ENCODE results near the gene ZNF892. TPM values are rescaled to one million over a fixed set of nuclear protein-coding genes. Genes with fewer than 3 reads are reported as not detected.
A peak's percentile ranks its signal among the peaks of the same experiment; 100 is the strongest.

Gene ZNF892
- polyA plus RNA-seq (1.5 to 1.6 TPM (median 1.6 TPM) in 3 replicates), polyA minus RNA-seq (0.33 to 6.2 TPM (median 5.8 TPM) in 3 replicates)
- polyA plus RNA-seq (2011; ENCODE audit: low read depth) = not detected
- 0.52 and 1.3 TPM in 2 replicates for polyA plus RNA-seq (2011; cell fraction: cytosol; rRNA removed)
- 2.8 and 3.3 TPM in 2 replicates for polyA plus RNA-seq (2011; cell fraction: nucleus; rRNA removed)
- 0.23 and 0.99 TPM in 2 replicates for polyA plus RNA-seq (2012; ENCODE audit: low replicate concordance)
- polyA minus RNA-seq (2011; cell fraction: cytosol; rRNA and poly(A)+ RNA removed) = 4.8 TPM
- 6.6 and 9.1 TPM in 2 replicates for polyA minus RNA-seq (2011; cell fraction: nucleus; rRNA and poly(A)+ RNA removed)

GRCh38 chr2:95207111-95207961 lies at the start of gene ZNF892:
ZNF892 (plus strand) TSS chr2:95207521; CDS start chr2:95207816, 295 bp downstream.
- Histone ChIP-seq H3K27ac (ENCODE audit: control insufficient read depth, insufficient read depth, low read length) (peak within 1 kb of the TSS; percentile 75), H3K4me3 (ENCODE audit: control insufficient read depth in 2 of 3, extremely low read depth in 1 of 3, insufficient read depth in 2 of 3, low read depth in 1 of 3, low read length in 3 of 3) (peak within 1 kb of the TSS; percentile 65 to 81 (median 77)), H3K4me1 (ENCODE audit: control insufficient read depth, extremely low read depth, insufficient read depth, low read length) (peaks cover 9% of the 10 kb centered on the region), H3K36me3 (ENCODE audit: control insufficient read depth in 2 of 2, extremely low read depth in 1 of 2, insufficient read depth in 2 of 2, low read length in 2 of 2) (peaks cover 0 to 5% of the 10 kb centered on the region in 2 experiments), H3K9me1 (ENCODE audit: control insufficient read depth, extremely low read depth, insufficient read depth, low read length) (no peaks in the 10 kb centered on the region), H3K9ac (ENCODE audit: control insufficient read depth, extremely low read depth, insufficient read depth, low read length) (peak within 1 kb of the TSS; percentile 75), H3K9me3 (ENCODE audit: control insufficient read depth, low read depth, low read length) (peaks cover 23% of the 10 kb centered on the region), H3K27me3 (ENCODE audit: control insufficient read depth, extremely low read depth, insufficient read depth, low read length) (no peaks in the 10 kb centered on the region), H3K79me2 (ENCODE audit: control insufficient read depth, insufficient read depth, low read length) (no peaks in the 10 kb centered on the region), H4K20me1 (ENCODE audit: control insufficient read depth, extremely low read depth, insufficient read depth, low read length) (no peaks in the 10 kb centered on the region), H2AFZ (ENCODE audit: control insufficient read depth, low read length) (peak within 1 kb of the TSS; percentile 92), H3K4me2 (ENCODE audit: control insufficient read depth, extremely low read depth, insufficient read depth, low read depth, low read length) (peak within 1 kb of the TSS; percentile 85)
- no peak for FAIRE-seq
- DNase-seq (ENCODE audit: low read depth, low spot score) = peak; percentile 54
- dilution Hi-C loops (cut with MboI; ENCODE audit: extremely low pct_ligation_motif_present, low sequenced_read_pairs) = no loop called here
- TF ChIP-seq EZH2 (IDR thresholded peaks at IDR 0.05; ENCODE audit: low read length) = no peak
- TF ChIP-seq, protein P1, sequence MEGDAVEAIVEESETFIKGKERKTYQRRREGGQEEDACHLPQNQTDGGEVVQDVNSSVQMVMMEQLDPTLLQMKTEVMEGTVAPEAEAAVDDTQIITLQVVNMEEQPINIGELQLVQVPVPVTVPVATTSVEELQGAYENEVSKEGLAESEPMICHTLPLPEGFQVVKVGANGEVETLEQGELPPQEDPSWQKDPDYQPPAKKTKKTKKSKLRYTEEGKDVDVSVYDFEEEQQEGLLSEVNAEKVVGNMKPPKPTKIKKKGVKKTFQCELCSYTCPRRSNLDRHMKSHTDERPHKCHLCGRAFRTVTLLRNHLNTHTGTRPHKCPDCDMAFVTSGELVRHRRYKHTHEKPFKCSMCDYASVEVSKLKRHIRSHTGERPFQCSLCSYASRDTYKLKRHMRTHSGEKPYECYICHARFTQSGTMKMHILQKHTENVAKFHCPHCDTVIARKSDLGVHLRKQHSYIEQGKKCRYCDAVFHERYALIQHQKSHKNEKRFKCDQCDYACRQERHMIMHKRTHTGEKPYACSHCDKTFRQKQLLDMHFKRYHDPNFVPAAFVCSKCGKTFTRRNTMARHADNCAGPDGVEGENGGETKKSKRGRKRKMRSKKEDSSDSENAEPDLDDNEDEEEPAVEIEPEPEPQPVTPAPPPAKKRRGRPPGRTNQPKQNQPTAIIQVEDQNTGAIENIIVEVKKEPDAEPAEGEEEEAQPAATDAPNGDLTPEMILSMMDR (optimal IDR thresholded peaks at IDR 0.05 in 1 of 3, IDR thresholded peaks at IDR 0.05 in 1 of 3, conservative IDR thresholded peaks at IDR 0.05 in 1 of 3; ENCODE audit: extremely low read depth in 1 of 3, insufficient read depth in 2 of 3, low read length in 3 of 3) = peak; percentile 30 to 73 (median 39)

GRCh38 chr2:95158441-95158840 lies 48.9 kb upstream of the ZNF892 start:
- Histone ChIP-seq H3K36me3 (ENCODE audit: control insufficient read depth in 2 of 2, extremely low read depth in 1 of 2, insufficient read depth in 2 of 2, low read length in 2 of 2) (peaks cover 16 to 18% of the 10 kb centered on the region in 2 experiments), H3K9ac (ENCODE audit: control insufficient read depth, extremely low read depth, insufficient read depth, low read length) (peak overlapping the region; percentile 79), H3K9me1 (ENCODE audit: control insufficient read depth, extremely low read depth, insufficient read depth, low read length) (peaks cover 2% of the 10 kb centered on the region), H3K4me1 (ENCODE audit: control insufficient read depth, extremely low read depth, insufficient read depth, low read length) (peaks cover 7% of the 10 kb centered on the region), H3K27me3 (ENCODE audit: control insufficient read depth, extremely low read depth, insufficient read depth, low read length) (no peaks in the 10 kb centered on the region), H4K20me1 (ENCODE audit: control insufficient read depth, extremely low read depth, insufficient read depth, low read length) (no peaks in the 10 kb centered on the region), H3K4me2 (ENCODE audit: control insufficient read depth, extremely low read depth, insufficient read depth, low read depth, low read length) (peak overlapping the region; percentile 86), H3K79me2 (ENCODE audit: control insufficient read depth, insufficient read depth, low read length) (peaks cover 2% of the 10 kb centered on the region), H3K9me3 (ENCODE audit: control insufficient read depth, low read depth, low read length) (no peaks in the 10 kb centered on the region), H3K4me3 (ENCODE audit: control insufficient read depth in 2 of 3, extremely low read depth in 1 of 3, insufficient read depth in 2 of 3, low read depth in 1 of 3, low read length in 3 of 3) (peak overlapping the region; percentile 56 to 74 (median 71)), H3K27ac (ENCODE audit: control insufficient read depth, insufficient read depth, low read length) (peak overlapping the region; percentile 11), H2AFZ (ENCODE audit: control insufficient read depth, low read length) (peak overlapping the region; percentile 90)
- TF ChIP-seq, protein P1 (optimal IDR thresholded peaks at IDR 0.05 in 1 of 3, IDR thresholded peaks at IDR 0.05 in 1 of 3, conservative IDR thresholded peaks at IDR 0.05 in 1 of 3; ENCODE audit: extremely low read depth in 1 of 3, insufficient read depth in 2 of 3, low read length in 3 of 3) = no peak
- no peak for TF ChIP-seq EZH2 (IDR thresholded peaks at IDR 0.05; ENCODE audit: low read length)
- no peak for FAIRE-seq
- dilution Hi-C loops (cut with MboI; ENCODE audit: extremely low pct_ligation_motif_present, low sequenced_read_pairs) = no loop called here
- DNase-seq (ENCODE audit: low read depth, low spot score) = no peak

Measured in keratinocyte (primary cell).